WTC11 (cell line): Measurements from ENCODE around the gene KCTD1. TPM values are rescaled to one million over a fixed set of nuclear protein-coding genes. Genes with fewer than 3 reads are reported as not detected.

ENCODE experiments used
- ATAC-seq: fragments of 200-7000 bp; cut with Tn5 transposase; 2 replicates; pipeline ENCODE4 v1.10.0; 2021; ENCODE audit warnings: mild to moderate bottlenecking, moderate library complexity
- CTCF ChIA-PET: fragments of 300-600 bp; sonication (Branson Sonifier 250); formaldehyde crosslinking; loops from one replicate; lab custom pipeline; 2021; ENCODE audit warnings: antibody characterized with exemption; lab: Charles Lee
- POLR2A ChIA-PET: fragments of 350-600 bp; sonication (Branson Sonifier 250); formaldehyde crosslinking; loops from one replicate; lab custom pipeline; 2021; ENCODE audit warnings: antibody characterized with exemption; lab: Charles Lee
- DNase-seq: peaks from one replicate; pipeline ENCODE4 v3.0.0; 2021; ENCODE audit warnings: low spot score
- H3K27ac Mint-ChIP-seq: 2 replicates; pipeline ENCODE4 v1.8.0; 2021; ENCODE audit warnings: mixed read lengths
- H3K27me3 Mint-ChIP-seq: 2 replicates; pipeline ENCODE4 v1.8.0; 2021; ENCODE audit warnings: low read depth, mild to moderate bottlenecking, moderate library complexity, mixed read lengths
- H3K36me3 Mint-ChIP-seq: 2 replicates; pipeline ENCODE4 v1.8.0; 2021; ENCODE audit warnings: mixed read lengths
- H3K4me1 Mint-ChIP-seq: 2 replicates; pipeline ENCODE4 v1.8.0; 2022; ENCODE audit warnings: mixed read lengths
- H3K4me3 Mint-ChIP-seq: 2 replicates; pipeline ENCODE4 v1.8.0; 2021; ENCODE audit warnings: mild to moderate bottlenecking, moderate library complexity, mixed read lengths
- H3K9me3 Mint-ChIP-seq: 2 replicates; pipeline ENCODE4 v1.8.0; 2021; ENCODE audit warnings: mixed read lengths
- ARID4B ChIP-seq: sonication (generic); formaldehyde crosslinking; IDR thresholded peaks from 2 replicates; pipeline ENCODE4 v1.8.0; 2023; ENCODE audit warnings: missing genetic modification reagents, mild to moderate bottlenecking, borderline replicate concordance
- ATF1 ChIP-seq: sonication (generic); formaldehyde crosslinking; IDR thresholded peaks from 2 replicates; pipeline ENCODE4 v1.8.1; 2023; ENCODE audit warnings: mild to moderate bottlenecking, moderate library complexity, missing genetic modification reagents
- ATF6 ChIP-seq: sonication (generic); formaldehyde crosslinking; IDR thresholded peaks from 2 replicates; pipeline ENCODE4 v1.8.1; 2023; ENCODE audit warnings: mild to moderate bottlenecking, missing genetic modification reagents
- CDX4 ChIP-seq: fragments of 250-450 bp; sonication (Bioruptor Pico); IDR thresholded peaks from 2 replicates; pipeline ENCODE4 v1.9.0; 2021; ENCODE audit warnings: moderate library complexity, mild to moderate bottlenecking, inconsistent platforms, borderline replicate concordance
- E2F1 ChIP-seq: sonication (generic); formaldehyde crosslinking; IDR thresholded peaks from 2 replicates; pipeline ENCODE4 v1.8.0; 2022; ENCODE audit warnings: mild to moderate bottlenecking, missing genetic modification reagents
- E2F5 ChIP-seq: sonication (generic); formaldehyde crosslinking; IDR thresholded peaks from 2 replicates; pipeline ENCODE4 v1.8.1; 2022; ENCODE audit warnings: mild to moderate bottlenecking, moderate library complexity, missing genetic modification reagents
- ERG ChIP-seq: fragments of 250-450 bp; sonication (Bioruptor Pico); IDR thresholded peaks from 2 replicates; pipeline ENCODE4 v1.8.0; 2021; ENCODE audit warnings: mild to moderate bottlenecking
- FOXJ3 ChIP-seq: sonication (generic); formaldehyde crosslinking; IDR thresholded peaks from 2 replicates; pipeline ENCODE4 v1.9.0; 2021; ENCODE audit warnings: missing genetic modification reagents, mild to moderate bottlenecking, borderline replicate concordance
- HMGA2 ChIP-seq: fragments of 250-450 bp; sonication (Bioruptor Pico); IDR thresholded peaks from 2 replicates; pipeline ENCODE4 v1.4.0; 2021; ENCODE audit warnings: mild to moderate bottlenecking, moderate library complexity
- IRF1 ChIP-seq: sonication (generic); formaldehyde crosslinking; IDR thresholded peaks from 2 replicates; pipeline ENCODE4 v1.8.0; 2023; ENCODE audit warnings: missing genetic modification reagents
- IRF2 ChIP-seq: sonication (generic); formaldehyde crosslinking; IDR thresholded peaks from 2 replicates; pipeline ENCODE4 v1.8.0; 2022; ENCODE audit warnings: low read depth, missing genetic modification reagents, borderline replicate concordance
- OVOL2 ChIP-seq: fragments of 250-450 bp; sonication (Bioruptor Pico); IDR thresholded peaks from 2 replicates; pipeline ENCODE4 v1.9.0; 2021; ENCODE audit warnings: mild to moderate bottlenecking, borderline replicate concordance
- PRRX2 ChIP-seq: fragments of 250-450 bp; sonication (Bioruptor Pico); IDR thresholded peaks from 2 replicates; pipeline ENCODE4 v1.8.0; 2021; ENCODE audit warnings: mild to moderate bottlenecking
- SMAD4 ChIP-seq: sonication (generic); formaldehyde crosslinking; IDR thresholded peaks from 2 replicates; pipeline ENCODE4 v1.8.0; 2022; ENCODE audit warnings: mild to moderate bottlenecking, missing genetic modification reagents
- ZBTB21 ChIP-seq: sonication (generic); formaldehyde crosslinking; IDR thresholded peaks from 2 replicates; pipeline ENCODE4 v1.8.1; 2023; ENCODE audit warnings: mild to moderate bottlenecking, missing genetic modification reagents, borderline replicate concordance
- ZNF121 ChIP-seq: sonication (generic); formaldehyde crosslinking; IDR thresholded peaks from 2 replicates; pipeline ENCODE4 v1.8.0; 2023; ENCODE audit warnings: missing genetic modification reagents
- ZNF232 ChIP-seq: sonication (generic); formaldehyde crosslinking; IDR thresholded peaks from 2 replicates; pipeline ENCODE4 v1.8.0; 2022; ENCODE audit warnings: mild to moderate bottlenecking, missing genetic modification reagents
- ZNF396 ChIP-seq: fragments of 250-450 bp; sonication (Bioruptor Pico); IDR thresholded peaks from 2 replicates; pipeline ENCODE4 v1.8.0; 2021; ENCODE audit warnings: mild to moderate bottlenecking, moderate library complexity, borderline replicate concordance
- ZNF423 ChIP-seq: fragments of 250-450 bp; sonication (Bioruptor Pico); IDR thresholded peaks from 2 replicates; pipeline ENCODE4 v2.1.2; 2022; ENCODE audit warnings: mild to moderate bottlenecking, moderate library complexity
- ZNF425 ChIP-seq: fragments of 250-450 bp; sonication (Bioruptor Pico); conservative IDR thresholded peaks from 2 replicates; pipeline ENCODE4 v1.9.0; 2021; ENCODE audit warnings: mild to moderate bottlenecking
- total RNA-seq: library from RNA; stranded (reverse); gene quantifications from 3 replicates; pipeline ENCODE4 v1.2.3, GENCODE V29; 2021

Gene KCTD1
- total RNA-seq, 1 experiment from 2014 or later: 23.3 TPM

GRCh38 chr18:26493021-26493420, 55.3 kb downstream of the KCTD1 start:
- DNase-seq (no peak), ATAC-seq (no peak)
- no peak overlapping the region for H3K27ac Mint-ChIP-seq
- ChIA-PET POLR2A (no interaction called here), CTCF (no interaction called here)
- peaks cover 2% of the 10 kb centered on the region; the same call in 1 of the 2 replicates for H3K36me3 Mint-ChIP-seq
- TF ChIP-seq PRRX2 (CRISPR knock-in tag): no peak
- no peak for TF ChIP-seq HMGA2 (CRISPR knock-in tag)
- no peak for TF ChIP-seq ZBTB21
- TF ChIP-seq ZNF396 (CRISPR knock-in tag): no peak
- no peak for TF ChIP-seq IRF1
- no peak for TF ChIP-seq ZNF232 (CRISPR knock-in tag)
- no peak for TF ChIP-seq CDX4
- no peak for TF ChIP-seq E2F1
- no peak for TF ChIP-seq ATF1
- no peak for TF ChIP-seq ZNF423 (CRISPR knock-in tag)
- no peak for TF ChIP-seq OVOL2 (CRISPR knock-in tag)
- TF ChIP-seq ATF6 (CRISPR knock-in tag): no peak
- TF ChIP-seq ZNF425 (CRISPR knock-in tag): no peak
- TF ChIP-seq IRF2 (CRISPR knock-in tag): no peak
- no peak for TF ChIP-seq ERG (CRISPR knock-in tag)
- H3K4me1 Mint-ChIP-seq: peaks cover 12% of the 10 kb centered on the region
- H3K27me3 Mint-ChIP-seq: no peaks in the 10 kb centered on the region
- no peak overlapping the region for H3K4me3 Mint-ChIP-seq
- H3K9me3 Mint-ChIP-seq: 0 out of 2 replicates have a peak, but pooled peaks cover 4% of the 10 kb centered on the region

GRCh38 chr18:26491194-26491816, 57.0 kb downstream of the KCTD1 start:
- Mint-ChIP-seq H3K36me3 (no peaks in the 10 kb centered on the region; the same call in 1 of the 2 replicates), H3K4me1 (peaks cover 13% of the 10 kb centered on the region), H3K27ac (no peak overlapping the region), H3K4me3 (no peak overlapping the region), H3K27me3 (no peaks in the 10 kb centered on the region), H3K9me3 (0 out of 2 replicates have a peak, but pooled peaks cover 4% of the 10 kb centered on the region)
- ATAC-seq: no peak
- DNase-seq: no peak
- CTCF ChIA-PET: no interaction called here
- POLR2A ChIA-PET: no interaction called here
- TF ChIP-seq FOXJ3 (CRISPR knock-in tag) (no peak), SMAD4 (CRISPR knock-in tag) (no peak), ARID4B (CRISPR knock-in tag) (no peak), E2F5 (CRISPR knock-in tag) (no peak), ZNF121 (CRISPR knock-in tag) (no peak)
